Caco-2 (cell line): ENCODE data around the gene KRT86. TPM values are rescaled to one million over a fixed set of nuclear protein-coding genes. Genes with fewer than 3 reads are reported as not detected.

Experiments used
- BruUV-seq: library from RNA; stranded (reverse); fragments of 400-500 nt; replicated peaks from 2 replicates; lab custom pipeline; 2021; lab: Mats Ljungman, UMichigan
- CTCF ChIA-PET: fragments of 300-600 bp; sonication (Branson Sonifier 250); formaldehyde crosslinking; loops from one replicate; lab custom pipeline; 2022; ENCODE audit warnings: antibody characterized with exemption; lab: Charles Lee
- POLR2A ChIA-PET: fragments of 300-600 bp; sonication (Branson Sonifier 250); formaldehyde crosslinking; loops from one replicate; lab custom pipeline; 2022; ENCODE audit warnings: antibody characterized with exemption; lab: Charles Lee
- DNase-seq, 2 experiments: peaks; one replicate each; pipeline versions ENCODE4 v3.0.0 to v3.0.0-alpha.2; 2020 to 2022
- H3K27me3 ChIP-seq: replicated peaks from 2 replicates; pipeline ENCODE4 v1.6.0; 2011; ENCODE audit warnings: low read length; ENCODE audit not compliant: control insufficient read depth, insufficient read depth
- H3K36me3 ChIP-seq: 2 replicates; pipeline ENCODE4 v1.5.1; 2011; ENCODE audit warnings: low read length; ENCODE audit not compliant: control insufficient read depth, insufficient read depth
- H3K4me1 ChIP-seq: fragments of 250-450 bp; sonication (Bioruptor Pico); 2 replicates; pipeline ENCODE4 v1.5.1; 2020; ENCODE audit warnings: mild to moderate bottlenecking
- H3K4me3 ChIP-seq: 2 replicates; pipeline ENCODE4 v1.5.1; 2011; ENCODE audit warnings: low read depth, mild to moderate bottlenecking, control low read depth, low read length
- H3K9me3 ChIP-seq: fragments of 250-450 bp; sonication (Bioruptor Pico); 2 replicates; pipeline ENCODE4 v1.5.1; 2020; ENCODE audit warnings: mild to moderate bottlenecking, moderate library complexity
- H3K27ac Mint-ChIP-seq: one replicate; pipeline ENCODE4 v1.8.0; 2022; ENCODE audit warnings: mixed read lengths; ENCODE audit not compliant: unreplicated experiment
- H3K27me3 Mint-ChIP-seq: one replicate; pipeline ENCODE4 v1.8.0; 2022; ENCODE audit warnings: mixed read lengths; ENCODE audit not compliant: insufficient read depth, unreplicated experiment
- H3K36me3 Mint-ChIP-seq: one replicate; pipeline ENCODE4 v1.8.0; 2022; ENCODE audit warnings: mild to moderate bottlenecking, mixed read lengths; ENCODE audit not compliant: insufficient read depth, unreplicated experiment
- H3K4me1 Mint-ChIP-seq: one replicate; pipeline ENCODE4 v1.8.0; 2022; ENCODE audit warnings: low read depth, mixed read lengths; ENCODE audit not compliant: unreplicated experiment
- H3K4me3 Mint-ChIP-seq: one replicate; pipeline ENCODE4 v1.8.0; 2022; ENCODE audit warnings: mild to moderate bottlenecking, moderate library complexity, mixed read lengths; ENCODE audit not compliant: unreplicated experiment
- H3K9me3 Mint-ChIP-seq: one replicate; pipeline ENCODE4 v1.8.0; 2022; ENCODE audit warnings: mixed read lengths; ENCODE audit not compliant: unreplicated experiment
- CTCF ChIP-seq, 2 experiments: fragments of 200-600 bp in 1 of 2; IDR thresholded peaks; 1 replicate in 1 of 2; 2 replicates in 1 of 2; pipeline versions ENCODE4 v1.5.1 to v1.8.0; 2011 to 2022; ENCODE audit warnings: antibody characterized with exemption in 1 of 2, control low read depth in 1 of 2, inconsistent platforms in 1 of 2, low read depth in 1 of 2, low read length in 1 of 2, mild to moderate bottlenecking in 1 of 2, moderate library complexity in 1 of 2; ENCODE audit not compliant: insufficient read depth in 1 of 2, severe bottlenecking in 1 of 2, unreplicated experiment in 1 of 2
- intact Hi-C: fragments of 100-400 bp; cut with micrococcal nuclease; formaldehyde crosslinking; loops from one replicate; pipeline ENCODE4 v1.10.0; 2022; ENCODE audit not compliant: unreplicated experiment
- total RNA-seq: library from RNA; stranded (reverse); gene quantifications from 2 replicates; pipeline ENCODE4 v1.2.3, GENCODE V29; 2022

The KRT86 gene
- total RNA-seq, 1 experiment from 2014 or later = not detected

GRCh38 chr12:52280319-52280795 lies 5.9 kb downstream of the KRT86 start:
- Mint-ChIP-seq H3K27ac (peak overlapping the region; percentile 89), H3K4me1 (peaks cover 27% of the 10 kb centered on the region), H3K9me3 (no peaks in the 10 kb centered on the region), H3K4me3 (no peak overlapping the region), H3K36me3 (no peaks in the 10 kb centered on the region), H3K27me3 (no peaks in the 10 kb centered on the region)
- BruUV-seq = no TSS peak
- DNase-seq = peak; percentile 70 to 76
- ChIA-PET CTCF (interaction anchor here (1.4 to 2.7 kb wide), 4 partner anchors 39 to 64 kb away, joined by 3 to 8 read pairs (median 6); no protein-coding TSS in a partner anchor), POLR2A (interaction anchor here (1.5 kb wide), 1 partner anchor 28 kb away, joined by 3 read pairs; no protein-coding TSS in a partner anchor)
- Histone ChIP-seq H3K36me3 (no peaks in the 10 kb centered on the region), H3K27me3 (no peaks in the 10 kb centered on the region), H3K4me3 (no peak overlapping the region), H3K9me3 (no peaks in the 10 kb centered on the region), H3K4me1 (peaks cover 33% of the 10 kb centered on the region)
- TF ChIP-seq CTCF (IDR thresholded peaks at IDR 0.05; ENCODE audit: insufficient read depth in 1 of 2, low read depth in 1 of 2, low read length in 1 of 2, severe bottlenecking in 1 of 2, unreplicated experiment in 1 of 2) = no peak
- intact Hi-C loops = loop anchor here (2.0 to 5.0 kb wide), 4 partner anchors 18 to 47 kb away; no protein-coding TSS in a partner anchor

- ChIA-PET POLR2A (interaction anchor here (1.5 kb wide), 1 partner anchor 27 kb away, joined by 3 read pairs; no protein-coding TSS in a partner anchor), CTCF (interaction anchor here (1.4 to 2.7 kb wide), 4 partner anchors 38 to 65 kb away, joined by 3 to 8 read pairs (median 6); no protein-coding TSS in a partner anchor)
- Mint-ChIP-seq H3K27me3 (no peaks in the 10 kb centered on the region), H3K36me3 (no peaks in the 10 kb centered on the region), H3K4me3 (no peak overlapping the region), H3K4me1 (peaks cover 27% of the 10 kb centered on the region), H3K27ac (peak overlapping the region; percentile 89), H3K9me3 (no peaks in the 10 kb centered on the region)
- no peak overlapping the region for H3K4me3 ChIP-seq
- peaks cover 33% of the 10 kb centered on the region for H3K4me1 ChIP-seq
- no peak for TF ChIP-seq CTCF (IDR thresholded peaks at IDR 0.05; ENCODE audit: insufficient read depth in 1 of 2, low read depth in 1 of 2, low read length in 1 of 2, severe bottlenecking in 1 of 2, unreplicated experiment in 1 of 2)
- peak; percentile 65 to 69 for DNase-seq
- intact Hi-C loops = loop anchor here (2.0 to 5.0 kb wide), 4 partner anchors 18 to 46 kb away; no protein-coding TSS in a partner anchor
- no peaks in the 10 kb centered on the region for H3K36me3 ChIP-seq
- no peaks in the 10 kb centered on the region for H3K27me3 ChIP-seq
- BruUV-seq = TSS peak; percentile 82
- H3K9me3 ChIP-seq = no peaks in the 10 kb centered on the region
These were observed 6.5 kb downstream of the KRT86 start for GRCh38 chr12:52280796-52281560.

- ChIA-PET POLR2A (no interaction called here), CTCF (no interaction called here)
- Mint-ChIP-seq H3K9me3 (no peaks in the 10 kb centered on the region), H3K4me1 (peaks cover 12% of the 10 kb centered on the region), H3K27ac (no peak overlapping the region), H3K36me3 (no peaks in the 10 kb centered on the region), H3K4me3 (no peak overlapping the region), H3K27me3 (no peaks in the 10 kb centered on the region)
- H3K4me1 ChIP-seq = peaks cover 22% of the 10 kb centered on the region
- no peak for TF ChIP-seq CTCF (IDR thresholded peaks at IDR 0.05; ENCODE audit: insufficient read depth in 1 of 2, low read depth in 1 of 2, low read length in 1 of 2, severe bottlenecking in 1 of 2, unreplicated experiment in 1 of 2)
- H3K9me3 ChIP-seq = no peaks in the 10 kb centered on the region
- no TSS peak for BruUV-seq
- DNase-seq = no peak
- no peaks in the 10 kb centered on the region for H3K36me3 ChIP-seq
- intact Hi-C loops = loop anchor here (5.0 kb wide), 1 partner anchor 43 kb away; no protein-coding TSS in a partner anchor
- H3K27me3 ChIP-seq = no peaks in the 10 kb centered on the region
- H3K4me3 ChIP-seq = no peak overlapping the region
These were observed 10.2 kb downstream of the KRT86 start for GRCh38 chr12:52284562-52285171.
